RWPE2 (cell line): Measurements from ENCODE around the gene GRAMD1B.

Source experiments
- ATAC-seq: fragments of 200-7000 bp; cut with Tn5 transposase; 3 replicates; pipeline ENCODE4 v1.9.1; 2021; ENCODE audit warnings: low read depth
- DNase-seq: peaks from one replicate; pipeline ENCODE4 v3.0.0-alpha.2; 2020; ENCODE audit warnings: low spot score
- H3K27ac ChIP-seq: fragments of 450-650 bp; 2 replicates; pipeline ENCODE4 v1.5.1; 2017; ENCODE audit warnings: mild to moderate bottlenecking; ENCODE audit not compliant: poor library complexity, severe bottlenecking
- H3K27me3 ChIP-seq: fragments of 250-450 bp; sonication (Bioruptor Pico); 2 replicates; pipeline ENCODE4 v1.5.1; 2021; ENCODE audit warnings: mild to moderate bottlenecking, moderate library complexity; ENCODE audit not compliant: insufficient read depth, poor library complexity, severe bottlenecking
- H3K36me3 ChIP-seq: fragments of 250-450 bp; sonication (Bioruptor Pico); 2 replicates; pipeline ENCODE4 v1.5.1; 2020; ENCODE audit warnings: low read depth, mild to moderate bottlenecking, moderate library complexity
- H3K4me1 ChIP-seq: fragments of 250-450 bp; sonication (Bioruptor Pico); 2 replicates; pipeline ENCODE4 v1.5.1; 2021; ENCODE audit warnings: mild to moderate bottlenecking, moderate library complexity; ENCODE audit not compliant: insufficient read depth, poor library complexity, severe bottlenecking
- H3K4me3 ChIP-seq: fragments of 250-450 bp; sonication (Bioruptor Pico); 2 replicates; pipeline ENCODE4 v1.5.1; 2021; ENCODE audit warnings: mild to moderate bottlenecking, moderate library complexity; ENCODE audit not compliant: severe bottlenecking
- H3K9me3 ChIP-seq: fragments of 250-450 bp; sonication (Bioruptor Pico); 2 replicates; pipeline ENCODE4 v1.5.1; 2021; ENCODE audit warnings: mild to moderate bottlenecking, moderate library complexity; ENCODE audit not compliant: severe bottlenecking
- TF ChIP-seq, protein P1 (sequence below): fragments of 450-650 bp; IDR thresholded peaks from one replicate; pipeline ENCODE4 v1.5.1; 2017; ENCODE audit warnings: mild to moderate bottlenecking, moderate library complexity; ENCODE audit not compliant: poor library complexity, severe bottlenecking

The GRAMD1B gene

DNA sequence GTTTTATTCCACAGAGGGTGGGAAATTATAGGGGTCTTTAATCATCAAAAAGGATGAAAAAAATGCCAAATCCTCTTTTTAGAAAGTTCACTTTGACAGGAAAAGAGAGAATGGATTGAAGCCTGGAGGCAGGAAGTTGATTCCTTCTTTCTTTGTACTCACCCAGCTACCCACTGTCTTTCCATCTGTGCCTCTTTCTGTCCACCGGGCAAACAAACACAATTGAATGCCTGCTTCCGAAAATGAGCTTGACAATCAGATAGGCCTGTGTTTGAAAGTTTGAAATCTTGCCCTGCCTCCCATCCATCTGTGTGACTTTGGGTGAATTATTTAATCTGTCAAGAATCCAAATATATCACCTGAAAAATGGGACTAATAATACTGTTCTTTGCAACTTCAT is 143.2 kb downstream of the GRAMD1B start:
- no peak overlapping the region for H3K4me3 ChIP-seq
- no peaks in the 10 kb centered on the region for H3K36me3 ChIP-seq
- H3K9me3 ChIP-seq, result no peaks in the 10 kb centered on the region
- H3K27ac ChIP-seq, result no peak overlapping the region
- no peak for ATAC-seq
- no peak for DNase-seq
- H3K4me1 ChIP-seq, result no peaks in the 10 kb centered on the region
- no peaks in the 10 kb centered on the region for H3K27me3 ChIP-seq
- TF ChIP-seq, protein P1, sequence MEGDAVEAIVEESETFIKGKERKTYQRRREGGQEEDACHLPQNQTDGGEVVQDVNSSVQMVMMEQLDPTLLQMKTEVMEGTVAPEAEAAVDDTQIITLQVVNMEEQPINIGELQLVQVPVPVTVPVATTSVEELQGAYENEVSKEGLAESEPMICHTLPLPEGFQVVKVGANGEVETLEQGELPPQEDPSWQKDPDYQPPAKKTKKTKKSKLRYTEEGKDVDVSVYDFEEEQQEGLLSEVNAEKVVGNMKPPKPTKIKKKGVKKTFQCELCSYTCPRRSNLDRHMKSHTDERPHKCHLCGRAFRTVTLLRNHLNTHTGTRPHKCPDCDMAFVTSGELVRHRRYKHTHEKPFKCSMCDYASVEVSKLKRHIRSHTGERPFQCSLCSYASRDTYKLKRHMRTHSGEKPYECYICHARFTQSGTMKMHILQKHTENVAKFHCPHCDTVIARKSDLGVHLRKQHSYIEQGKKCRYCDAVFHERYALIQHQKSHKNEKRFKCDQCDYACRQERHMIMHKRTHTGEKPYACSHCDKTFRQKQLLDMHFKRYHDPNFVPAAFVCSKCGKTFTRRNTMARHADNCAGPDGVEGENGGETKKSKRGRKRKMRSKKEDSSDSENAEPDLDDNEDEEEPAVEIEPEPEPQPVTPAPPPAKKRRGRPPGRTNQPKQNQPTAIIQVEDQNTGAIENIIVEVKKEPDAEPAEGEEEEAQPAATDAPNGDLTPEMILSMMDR, result no peak

DNA sequence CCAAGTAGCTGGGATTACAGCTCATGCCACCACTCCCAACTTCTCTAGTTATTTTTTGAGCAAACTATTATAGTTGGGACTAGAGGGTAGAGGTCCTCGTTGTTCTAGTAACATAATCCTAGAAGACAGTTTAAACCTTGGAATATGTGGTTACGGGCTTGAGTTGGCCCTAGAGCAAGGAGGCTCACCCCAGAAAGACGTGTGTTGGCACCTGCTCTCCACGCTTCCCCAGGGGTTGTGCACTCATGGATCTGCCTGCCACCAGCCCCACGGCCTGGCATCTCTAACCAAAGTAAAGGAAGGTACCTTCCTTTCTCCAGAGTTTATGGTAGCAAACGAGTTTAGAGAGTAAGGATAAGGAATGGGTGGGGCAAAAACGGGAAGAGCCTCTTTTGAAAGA is 145.4 kb downstream of the GRAMD1B start:
- Histone ChIP-seq H3K36me3 (no peaks in the 10 kb centered on the region), H3K27me3 (no peaks in the 10 kb centered on the region), H3K4me3 (no peak overlapping the region), H3K27ac (no peak overlapping the region), H3K4me1 (no peaks in the 10 kb centered on the region), H3K9me3 (no peaks in the 10 kb centered on the region)
- DNase-seq (no peak), ATAC-seq (no peak)
- TF ChIP-seq, protein P1, result no peak

DNA sequence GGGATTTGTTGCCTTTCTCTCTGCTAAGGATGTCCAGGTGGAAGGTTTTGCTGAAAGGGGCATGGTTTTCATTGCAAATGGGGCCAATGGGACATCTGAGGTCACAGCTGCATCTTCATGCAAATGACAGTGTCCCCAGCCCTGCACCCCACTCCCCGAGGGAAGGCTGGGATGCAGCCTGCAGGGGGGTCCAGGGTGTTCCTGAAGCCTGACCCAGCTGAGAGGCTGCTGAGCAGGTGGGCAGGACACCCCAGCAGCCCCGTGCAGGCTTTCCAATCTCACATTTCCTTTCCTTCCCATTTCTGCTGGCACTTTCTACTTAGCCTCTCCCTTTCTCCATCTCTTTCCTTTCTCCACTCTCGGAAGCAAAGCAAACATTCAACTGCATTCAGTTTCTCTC is 146.0 kb downstream of the GRAMD1B start:
- TF ChIP-seq, protein P1, result no peak
- no peaks in the 10 kb centered on the region for H3K9me3 ChIP-seq
- H3K4me3 ChIP-seq, result no peak overlapping the region
- DNase-seq, result no peak
- no peak overlapping the region for H3K27ac ChIP-seq
- ATAC-seq, result no peak
- H3K27me3 ChIP-seq, result no peaks in the 10 kb centered on the region
- no peaks in the 10 kb centered on the region for H3K4me1 ChIP-seq
- H3K36me3 ChIP-seq, result no peaks in the 10 kb centered on the region

DNA sequence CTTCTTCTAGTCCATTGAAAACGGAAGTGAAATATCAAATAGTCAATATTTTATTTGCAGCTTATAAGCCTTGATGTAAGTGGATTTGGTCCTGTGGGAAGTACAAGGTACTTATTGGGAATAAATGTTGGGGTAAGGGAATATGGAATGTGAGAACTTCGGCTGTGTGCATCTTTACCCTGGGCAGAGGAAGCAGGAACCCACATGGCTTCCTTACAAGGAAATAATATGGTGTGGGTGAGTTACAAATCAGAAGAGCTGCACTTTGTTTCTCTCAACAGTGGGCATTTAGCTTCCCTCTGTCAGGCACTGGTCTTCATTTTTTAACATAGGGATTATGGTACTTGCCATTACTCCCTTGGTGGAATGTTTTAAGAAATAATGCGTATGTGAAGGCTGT is 146.4 kb downstream of the GRAMD1B start:
- no peak overlapping the region for H3K27ac ChIP-seq
- H3K27me3 ChIP-seq, result no peaks in the 10 kb centered on the region
- no peaks in the 10 kb centered on the region for H3K4me1 ChIP-seq
- DNase-seq (no peak), ATAC-seq (no peak)
- H3K36me3 ChIP-seq, result no peaks in the 10 kb centered on the region
- TF ChIP-seq, protein P1, result no peak
- no peaks in the 10 kb centered on the region for H3K9me3 ChIP-seq
- no peak overlapping the region for H3K4me3 ChIP-seq

DNA sequence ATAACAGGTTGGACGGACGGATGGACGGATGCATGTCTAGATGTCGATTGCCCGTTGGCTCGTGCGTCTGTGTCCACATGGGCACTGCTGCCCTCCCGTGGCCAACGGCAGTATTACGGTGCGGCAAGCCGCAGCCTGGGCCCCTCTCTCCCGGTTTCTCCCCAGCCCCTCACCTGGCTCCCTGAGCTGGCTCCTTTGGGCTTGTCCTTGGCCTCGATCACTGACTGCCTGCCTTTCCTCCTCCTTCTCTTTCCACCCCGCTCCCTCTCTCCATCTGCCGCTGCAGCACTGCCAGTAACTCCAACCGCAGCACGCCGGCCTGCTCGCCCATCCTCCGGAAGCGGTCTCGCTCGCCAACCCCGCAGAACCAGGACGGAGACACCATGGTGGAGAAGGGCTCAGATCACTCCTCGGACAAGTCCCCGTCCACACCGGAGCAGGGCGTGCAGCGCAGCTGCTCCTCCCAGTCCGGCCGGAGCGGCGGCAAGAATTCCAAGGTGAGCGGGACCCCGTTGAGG is 147.1 kb downstream of the GRAMD1B start:
- TF ChIP-seq, protein P1, result peak; percentile 90
- peak; percentile 59; the same call in 2 of the 3 replicates for ATAC-seq
- peak; percentile 52 for DNase-seq
- H3K4me3 ChIP-seq, result no peak overlapping the region
- H3K36me3 ChIP-seq, result no peaks in the 10 kb centered on the region
- no peaks in the 10 kb centered on the region for H3K9me3 ChIP-seq
- no peak overlapping the region for H3K27ac ChIP-seq
- H3K4me1 ChIP-seq, result no peaks in the 10 kb centered on the region
- no peaks in the 10 kb centered on the region for H3K27me3 ChIP-seq
